SIG-M5 (cell line): ENCODE measurements around the gene DACH2.

Experiments used
- DNase-seq: peaks from one replicate; lab custom pipeline; 2025; lab: John Stamatoyannopoulos, UW

Gene DACH2

DNA sequence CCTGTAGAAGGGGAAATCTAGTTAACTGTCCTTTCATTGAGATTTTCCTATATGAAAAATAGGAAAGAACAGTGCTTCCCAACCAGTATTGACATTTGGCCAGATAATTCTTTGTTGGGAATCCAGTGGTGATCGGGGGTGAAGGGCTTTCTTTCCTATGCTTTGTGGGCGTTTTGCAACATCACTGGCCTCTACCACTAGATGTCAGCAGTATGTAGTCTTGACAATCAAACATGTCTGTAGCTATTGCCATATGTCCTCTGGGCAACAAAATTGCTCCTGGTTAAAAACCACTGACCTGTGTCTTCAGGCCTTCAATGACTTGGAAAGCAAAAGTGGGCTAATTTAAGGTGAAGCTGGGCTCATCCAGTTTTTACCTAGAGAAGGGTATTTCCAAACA is 658.5 kb downstream of the DACH2 start:
- DNase-seq: no peak

DNA sequence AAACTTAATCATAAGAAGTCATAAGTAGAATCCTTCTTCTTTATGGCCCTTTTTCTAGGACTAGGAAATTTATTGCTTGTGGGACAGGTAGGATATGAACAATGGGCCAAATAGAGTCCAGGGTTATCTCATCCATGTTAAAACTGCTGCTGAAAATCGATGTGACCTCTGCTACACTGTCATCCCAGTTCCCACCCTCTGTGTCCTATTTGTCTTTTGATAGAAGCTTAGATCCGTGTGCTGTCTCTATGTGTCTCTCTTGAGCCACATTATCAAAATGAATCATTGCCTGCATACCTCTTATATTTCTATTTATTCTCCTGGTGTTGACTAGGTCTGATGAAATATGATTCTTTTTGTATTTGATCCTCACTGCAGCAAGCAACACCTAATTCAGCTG is 661.4 kb downstream of the DACH2 start:
- DNase-seq: no peak

DNA sequence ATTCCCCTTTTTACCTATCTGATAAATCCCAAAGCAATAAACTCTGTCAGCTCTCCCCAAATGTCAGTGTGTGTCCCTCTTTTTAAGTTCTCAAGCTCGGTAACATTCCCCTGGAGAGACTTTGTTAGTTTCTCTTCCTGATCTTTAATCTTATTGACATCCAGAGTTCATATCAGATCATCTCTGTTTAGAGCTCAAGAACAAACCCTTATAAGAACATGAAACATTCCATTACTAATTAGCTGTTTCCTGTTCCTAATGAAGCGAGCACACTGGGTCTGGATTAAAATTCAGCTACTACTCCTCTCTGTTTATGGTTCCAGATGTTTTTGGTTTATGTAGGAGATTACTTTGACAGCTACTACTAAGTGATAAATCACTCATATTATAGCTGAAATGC is 681.5 kb downstream of the DACH2 start:
- DNase-seq: no peak

DNA sequence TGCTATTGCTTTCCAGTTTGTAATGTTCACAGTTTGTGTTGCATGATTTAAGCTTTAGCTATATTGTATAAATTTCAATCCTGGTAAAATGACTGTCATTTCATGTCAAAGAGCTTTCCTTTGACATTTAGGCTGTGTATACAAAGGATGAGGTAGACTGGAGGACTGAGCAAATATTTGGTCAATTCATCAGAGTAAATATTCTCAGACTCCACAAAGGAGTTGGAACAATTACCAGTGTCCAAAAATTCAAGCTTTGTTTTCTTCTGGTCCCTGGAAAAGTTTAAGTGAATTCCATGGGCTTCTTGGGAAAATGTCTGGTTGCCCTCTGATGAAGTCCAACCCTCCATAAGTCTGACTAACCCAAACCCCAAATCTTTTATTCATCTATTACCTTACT is 682.4 kb downstream of the DACH2 start:
- no peak for DNase-seq

DNA sequence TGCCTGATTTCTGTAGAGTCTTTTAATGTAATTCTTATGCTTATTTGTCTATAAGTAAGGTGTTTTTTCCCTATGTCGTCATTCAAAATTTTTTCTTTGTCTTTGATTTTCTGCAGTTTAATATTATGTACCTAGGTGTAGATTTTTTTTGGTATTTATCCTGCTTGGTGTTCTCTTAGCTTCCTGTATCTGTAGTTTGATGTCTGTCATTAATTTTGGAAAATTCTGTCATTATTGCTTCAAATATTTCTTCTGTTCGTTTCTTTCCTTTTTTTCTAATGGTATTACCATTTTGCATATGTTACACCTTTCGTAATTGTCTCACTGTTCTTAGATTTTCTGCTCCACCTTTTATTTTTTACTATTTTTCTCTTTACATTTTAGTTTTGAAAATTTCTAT is 696.9 kb downstream of the DACH2 start:
- DNase-seq: no peak
